ENCODE results near the gene CACNG1.
A peak's percentile ranks its signal among the peaks of the same experiment; 100 is the strongest.

CACNG1 gene

GRCh38 chr17:67080804-67081203 lies 36.5 kb downstream of the CACNG1 start:
- DNase-seq = no peak

GRCh38 chr17:67082107-67082506 lies 37.8 kb downstream of the CACNG1 start:
- DNase-seq = no peak

- DNase-seq = no peak
These were observed 41.1 kb downstream of the CACNG1 start for GRCh38 chr17:67085406-67085805.

GRCh38 chr17:67088639-67089038 lies 44.3 kb downstream of the CACNG1 start:
- DNase-seq = no peak

GRCh38 chr17:67090341-67090740 lies 46.0 kb downstream of the CACNG1 start:
- DNase-seq = no peak

- no peak for DNase-seq
These were observed 47.9 kb downstream of the CACNG1 start for GRCh38 chr17:67092291-67092690.

- peak in 1 of 4 experiments; percentile 12 for DNase-seq
These were observed 48.4 kb downstream of the CACNG1 start for GRCh38 chr17:67092710-67093109.

- DNase-seq = no peak
These were observed 49.0 kb downstream of the CACNG1 start for GRCh38 chr17:67093348-67093747.

GRCh38 chr17:67095291-67095690 lies 50.9 kb downstream of the CACNG1 start:
- peak; percentile 24 to 63 (median 57) for DNase-seq

- DNase-seq = peak in 2 of 4 experiments; percentile 12 to 13
These were observed 51.4 kb downstream of the CACNG1 start for GRCh38 chr17:67095803-67096202.

- no peak for DNase-seq
These were observed 52.3 kb downstream of the CACNG1 start for GRCh38 chr17:67096609-67097008.

- peak; percentile 6 to 54 (median 44) for DNase-seq
These were observed 53.7 kb downstream of the CACNG1 start for GRCh38 chr17:67098006-67098405.

GRCh38 chr17:67104641-67105040 lies 60.3 kb downstream of the CACNG1 start:
- DNase-seq = peak; percentile 57 to 81 (median 78)

- peak; percentile 47 to 94 (median 66) for DNase-seq
These were observed 60.9 kb downstream of the CACNG1 start for GRCh38 chr17:67105213-67105612.
